Immature natural killer cell (primary cell): Measurements from ENCODE around the gene TMEM207. TPM values are rescaled to one million over a fixed set of nuclear protein-coding genes. Genes with fewer than 3 reads are reported as not detected.

ENCODE experiments used
- DNase-seq, 3 donors: peaks; one replicate each; pipeline ENCODE4 v3.0.0; 2022; ENCODE audit warnings: mixed read lengths in 1 of 3
- H3K27ac Mint-ChIP-seq, 6 donors: one replicate each; pipeline ENCODE4 v1.8.0; 2020; ENCODE audit warnings: mixed read lengths in 6 of 6, mild to moderate bottlenecking in 5 of 6, inconsistent platforms in 4 of 6, moderate library complexity in 3 of 6
- H3K27me3 Mint-ChIP-seq, 3 donors: one replicate each; pipeline ENCODE4 v1.8.0; 2020 to 2021; ENCODE audit warnings: low read depth in 3 of 3, mild to moderate bottlenecking in 3 of 3, mixed read lengths in 3 of 3, moderate library complexity in 3 of 3, inconsistent platforms in 1 of 3
- H3K36me3 Mint-ChIP-seq, 3 donors: one replicate each; pipeline ENCODE4 v1.8.0; 2020; ENCODE audit warnings: mixed read lengths in 3 of 3, inconsistent platforms in 2 of 3, mild to moderate bottlenecking in 2 of 3
- H3K4me1 Mint-ChIP-seq, 2 donors: one replicate each; pipeline ENCODE4 v1.8.0; 2020; ENCODE audit warnings: inconsistent platforms in 2 of 2, mild to moderate bottlenecking in 2 of 2, mixed read lengths in 2 of 2, moderate library complexity in 1 of 2
- H3K4me3 Mint-ChIP-seq, 5 donors: one replicate each; pipeline ENCODE4 v1.8.0; 2020; ENCODE audit warnings: mild to moderate bottlenecking in 5 of 5, mixed read lengths in 5 of 5, inconsistent platforms in 3 of 5, moderate library complexity in 3 of 5
- H3K9me3 Mint-ChIP-seq, 6 donors: one replicate each; pipeline ENCODE4 v1.8.0; 2020; ENCODE audit warnings: mild to moderate bottlenecking in 6 of 6, mixed read lengths in 6 of 6, inconsistent platforms in 4 of 6, moderate library complexity in 3 of 6
- polyA plus RNA-seq, 3 donors: library from polyadenylated mRNA; unstranded; fragments of 300-500 nt; fragmentation: Illumina TruSeq; gene quantifications; one replicate each; pipeline ENCODE4 v1.2.3, GENCODE V29; 2021

Gene TMEM207
- polyA plus RNA-seq, 3 donors from 2014 or later = not detected

DNA sequence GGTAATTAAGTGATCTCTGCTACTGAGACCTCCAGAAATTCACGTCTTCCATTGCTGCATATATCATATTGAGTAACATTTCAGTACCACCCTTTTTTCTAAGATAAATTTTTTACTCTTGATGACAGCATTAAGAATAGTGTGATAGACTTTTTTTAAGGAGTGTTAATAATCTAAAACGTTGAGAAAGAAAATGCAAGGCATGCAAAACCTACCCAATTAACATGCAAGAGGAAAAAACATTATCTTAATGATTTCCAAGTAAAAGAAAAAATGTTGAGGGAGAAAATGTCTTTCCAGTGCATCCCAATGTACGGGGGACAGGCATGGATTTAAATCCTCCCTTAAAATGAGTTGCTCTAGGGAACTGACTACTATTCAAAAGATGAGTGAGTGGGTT lies 61.0 kb downstream of the TMEM207 start:
- DNase-seq = no peak
- no peak overlapping the region for H3K4me3 Mint-ChIP-seq
- peaks cover 0 to 1% (median 0%) of the 10 kb centered on the region in 6 donors for H3K9me3 Mint-ChIP-seq
- no peaks in the 10 kb centered on the region for H3K36me3 Mint-ChIP-seq
- H3K4me1 Mint-ChIP-seq = no peaks in the 10 kb centered on the region
- no peak overlapping the region for H3K27ac Mint-ChIP-seq
- peaks cover 0 to 3% (median 3%) of the 10 kb centered on the region in 3 donors for H3K27me3 Mint-ChIP-seq

DNA sequence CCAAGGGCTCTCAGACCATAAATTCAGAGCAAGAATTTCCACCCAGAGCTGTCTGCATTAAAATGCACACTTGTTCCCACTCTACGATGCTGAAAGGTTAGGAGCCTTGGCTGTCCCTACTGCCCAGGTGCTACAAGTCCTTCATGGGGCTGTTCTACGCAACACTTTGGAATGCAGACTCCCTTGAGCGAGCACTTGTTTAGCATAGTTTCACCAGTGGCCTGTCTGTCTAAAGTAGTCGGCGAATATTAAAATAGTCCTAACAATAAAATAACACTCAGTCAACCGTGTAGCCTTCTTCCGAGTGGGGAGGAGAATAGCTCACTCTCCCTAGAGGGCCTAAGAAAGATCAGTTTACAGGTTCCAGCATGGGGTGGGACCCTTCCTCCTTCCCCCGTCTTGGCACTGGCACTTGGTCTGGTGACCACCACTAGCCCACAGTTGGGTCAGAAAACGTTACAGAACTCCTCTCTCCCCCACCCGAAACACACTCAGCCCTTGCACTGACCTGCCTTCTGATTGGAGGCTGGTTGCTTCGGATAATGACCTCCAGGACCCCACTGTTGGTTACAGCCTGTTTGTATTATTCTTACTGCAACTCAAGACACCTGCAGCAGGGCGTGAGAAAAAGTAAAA lies 62.0 kb downstream of the TMEM207 start, which contains the start of gene CLDN16:
CLDN16 (plus strand) TSS at position 586 of the 636 bp plus-strand sequence. CDS start 167 bp downstream, outside the sequence.
- Mint-ChIP-seq H3K36me3 (no peaks in the 10 kb centered on the region), H3K4me1 (no peaks in the 10 kb centered on the region), H3K4me3 (no peak within 1 kb of the TSS), H3K27me3 (peaks cover 0 to 3% (median 3%) of the 10 kb centered on the region in 3 donors), H3K27ac (no peak within 1 kb of the TSS), H3K9me3 (peaks cover 0 to 1% (median 0%) of the 10 kb centered on the region in 6 donors)
- DNase-seq = no peak

DNA sequence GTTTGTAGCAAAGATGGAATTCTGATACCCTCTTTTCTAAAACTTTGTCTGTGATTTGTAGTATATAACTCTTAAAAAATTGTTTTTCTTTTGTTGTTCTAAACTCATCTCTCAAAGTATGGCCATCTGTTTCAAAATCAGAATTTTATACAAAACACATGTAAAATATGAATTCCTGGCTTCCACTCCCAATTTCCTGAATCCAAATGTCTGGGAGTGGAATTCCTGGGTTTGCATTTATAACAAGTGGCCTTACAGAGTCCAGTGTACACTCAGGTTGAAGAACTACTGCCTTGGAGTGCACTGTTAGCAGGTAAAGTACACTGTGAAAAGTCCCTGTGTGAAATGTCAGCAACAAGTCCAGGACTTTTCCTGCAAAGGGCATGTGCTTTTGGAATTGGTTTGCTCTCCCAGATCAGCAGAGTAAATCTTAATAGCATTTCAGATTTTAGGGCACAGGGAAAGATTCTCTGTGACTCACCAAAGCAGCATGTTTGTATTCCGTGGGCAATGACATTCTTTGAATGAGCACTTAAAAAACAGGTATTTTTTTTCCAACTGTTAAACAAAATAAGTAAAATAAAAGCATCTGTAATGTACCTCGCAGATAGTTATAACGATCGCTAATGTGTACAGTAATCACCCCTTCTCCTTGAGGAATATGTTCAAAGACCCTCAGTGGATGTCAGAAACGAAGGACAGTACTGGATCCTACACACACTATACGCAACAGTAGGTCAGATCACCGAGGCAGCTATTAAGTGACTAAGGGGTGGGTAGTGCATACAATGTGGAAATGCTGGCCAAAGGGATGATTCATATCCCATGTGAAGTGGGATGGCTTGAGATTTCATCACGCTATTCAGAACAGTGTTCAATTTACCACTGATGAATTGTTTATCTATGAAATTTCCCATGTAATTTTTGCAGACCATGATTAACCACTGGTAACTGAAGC lies 63.7 kb downstream of the TMEM207 start:
- Mint-ChIP-seq H3K4me3 (no peak overlapping the region), H3K36me3 (no peaks in the 10 kb centered on the region), H3K4me1 (no peaks in the 10 kb centered on the region), H3K27me3 (peaks cover 0 to 5% (median 3%) of the 10 kb centered on the region in 3 donors), H3K9me3 (peaks cover 0 to 3% (median 0%) of the 10 kb centered on the region in 6 donors), H3K27ac (no peak overlapping the region)
- no peak for DNase-seq

- H3K9me3 Mint-ChIP-seq = peaks cover 0 to 6% (median 0%) of the 10 kb centered on the region in 6 donors
- peaks cover 0 to 5% (median 3%) of the 10 kb centered on the region in 3 donors for H3K27me3 Mint-ChIP-seq
- no peak overlapping the region for H3K27ac Mint-ChIP-seq
- no peaks in the 10 kb centered on the region for H3K4me1 Mint-ChIP-seq
- DNase-seq = no peak
- no peak overlapping the region for H3K4me3 Mint-ChIP-seq
- H3K36me3 Mint-ChIP-seq = no peaks in the 10 kb centered on the region
Measured at GRCh38 chr3:190384309-190384756, 65.4 kb downstream of the TMEM207 start.

GRCh38 chr3:190382082-190382481 lies 67.6 kb downstream of the TMEM207 start:
- no peak for DNase-seq
- no peaks in the 10 kb centered on the region for H3K4me1 Mint-ChIP-seq
- H3K4me3 Mint-ChIP-seq = no peak overlapping the region
- H3K27ac Mint-ChIP-seq = no peak overlapping the region
- H3K27me3 Mint-ChIP-seq = peaks cover 0 to 3% (median 2%) of the 10 kb centered on the region in 3 donors
- no peaks in the 10 kb centered on the region for H3K36me3 Mint-ChIP-seq
- peaks cover 0 to 6% (median 1%) of the 10 kb centered on the region in 6 donors for H3K9me3 Mint-ChIP-seq

- H3K27ac Mint-ChIP-seq = no peak overlapping the region
- DNase-seq = no peak
- peaks cover 0 to 6% (median 1%) of the 10 kb centered on the region in 6 donors for H3K9me3 Mint-ChIP-seq
- H3K4me3 Mint-ChIP-seq = no peak overlapping the region
- no peaks in the 10 kb centered on the region for H3K4me1 Mint-ChIP-seq
- no peaks in the 10 kb centered on the region for H3K36me3 Mint-ChIP-seq
- peaks cover 0 to 3% (median 2%) of the 10 kb centered on the region in 3 donors for H3K27me3 Mint-ChIP-seq
Measured at GRCh38 chr3:190381441-190381840, 68.3 kb downstream of the TMEM207 start.

DNA sequence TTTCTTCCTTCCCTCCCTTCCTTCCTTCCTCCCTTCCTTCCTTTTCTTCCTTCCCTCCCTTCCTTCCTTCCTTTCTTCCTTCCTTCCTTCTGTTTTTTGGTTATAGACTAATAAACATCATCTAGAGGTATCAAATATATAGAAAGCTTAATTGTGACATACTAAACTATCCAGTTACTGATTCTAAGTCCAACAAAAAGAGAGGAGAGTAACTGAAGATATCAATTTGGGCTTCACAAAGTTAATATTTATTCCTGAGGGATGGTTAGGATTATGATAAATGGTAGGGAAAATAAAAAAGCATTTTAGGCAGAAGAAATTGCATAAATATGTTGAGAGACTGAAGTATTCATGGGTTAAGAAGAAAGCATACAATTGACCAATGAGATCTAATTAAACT lies 69.5 kb downstream of the TMEM207 start:
- Mint-ChIP-seq H3K4me3 (no peak overlapping the region), H3K9me3 (peaks cover 0 to 6% (median 2%) of the 10 kb centered on the region in 6 donors), H3K4me1 (no peaks in the 10 kb centered on the region), H3K27ac (no peak overlapping the region), H3K36me3 (no peaks in the 10 kb centered on the region), H3K27me3 (peaks cover 0 to 5% (median 2%) of the 10 kb centered on the region in 3 donors)
- no peak for DNase-seq

Other genes with a start within 250 kb of the TMEM207 start
- not detected for gene CLDN1, start 127.5 kb downstream of the TMEM207 start, polyA plus RNA-seq
- gene CLDN16, start 61.7 kb downstream of the TMEM207 start, polyA plus RNA-seq = not detected
- 1 to 10 TPM; 2.0 to 5.6 (median 2.4) TPM for gene IL1RAP, start 64.2 kb upstream of the TMEM207 start, polyA plus RNA-seq